ENCODE results near the gene RGS13.

RGS13 gene

GRCh38 chr1:192632188-192632587 lies 3.8 kb upstream of the RGS13 start:
- Histone ChIP-seq H3K9me3 (no peaks in the 10 kb centered on the region), H3K36me3 (replicated peaks) (no peaks in the 10 kb centered on the region), H3K27me3 (ENCODE audit: low read depth) (no peaks in the 10 kb centered on the region), H3K4me3 (no peak overlapping the region), H3K4me1 (no peaks in the 10 kb centered on the region)
- no peak for DNase-seq (ENCODE audit: low spot score in 2 of 2)
- in situ Hi-C loops (cut with MboI; ENCODE audit: low sequenced_read_pairs): no loop called here

DNA sequence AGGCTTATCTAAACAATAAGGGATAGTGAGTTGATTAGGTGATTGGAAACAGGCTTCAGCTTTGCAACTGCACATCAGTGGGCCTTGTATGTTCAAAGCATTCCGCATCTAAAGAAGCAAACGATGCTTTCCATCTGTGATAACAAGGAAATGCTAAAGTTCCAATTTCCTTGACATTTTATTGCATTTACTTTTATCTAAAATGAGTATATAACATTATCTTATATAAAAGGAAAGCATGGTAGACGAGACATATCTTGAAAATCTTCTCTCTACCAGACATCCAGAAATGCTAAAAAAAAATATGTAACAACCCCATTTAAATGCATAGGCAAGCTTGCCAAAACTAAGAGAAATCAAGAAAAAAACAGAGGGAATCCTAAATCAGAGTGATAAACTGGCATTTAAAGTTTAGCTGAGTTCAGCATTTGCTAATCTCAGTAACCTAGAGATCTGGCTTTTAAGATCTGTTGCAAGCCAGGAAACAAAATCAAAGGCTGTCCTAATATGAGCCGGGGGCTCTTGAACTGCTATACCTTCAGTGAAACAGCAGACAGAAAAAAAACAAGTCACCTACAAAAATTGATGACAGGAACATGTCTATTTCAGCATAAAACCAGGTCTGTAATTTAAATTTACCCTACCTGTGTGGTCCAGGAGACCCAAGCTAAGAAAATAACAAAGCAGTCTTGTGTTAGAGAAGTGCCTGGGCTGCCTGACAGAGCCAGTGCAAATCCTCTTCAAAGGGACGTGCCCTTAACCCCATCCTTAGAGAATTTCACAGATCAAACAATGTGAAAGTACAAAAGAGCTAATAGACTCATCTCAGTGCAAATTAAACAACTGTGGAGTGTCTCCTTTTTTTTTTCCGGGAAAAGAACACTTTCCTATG lies 3.1 kb upstream of the RGS13 start:
- no peak overlapping the region for H3K4me3 ChIP-seq

GRCh38 chr1:192633533-192634253 lies 2.3 kb upstream of the RGS13 start:
- Histone ChIP-seq H3K36me3 (replicated peaks) (no peaks in the 10 kb centered on the region), H3K4me3 (no peak overlapping the region), H3K27me3 (ENCODE audit: low read depth) (no peaks in the 10 kb centered on the region), H3K9me3 (no peaks in the 10 kb centered on the region), H3K4me1 (no peaks in the 10 kb centered on the region)
- DNase-seq (ENCODE audit: low spot score in 2 of 2): no peak
- in situ Hi-C loops (cut with MboI; ENCODE audit: low sequenced_read_pairs): no loop called here

More for the DNA sequence above, 3.1 kb upstream of the RGS13 start:
- in situ Hi-C loops (cut with MboI; ENCODE audit: low sequenced_read_pairs): no loop called here
- Histone ChIP-seq H3K27me3 (ENCODE audit: low read depth) (no peaks in the 10 kb centered on the region), H3K4me1 (no peaks in the 10 kb centered on the region), H3K36me3 (replicated peaks) (no peaks in the 10 kb centered on the region), H3K9me3 (no peaks in the 10 kb centered on the region)
- DNase-seq (ENCODE audit: low spot score in 2 of 2): no peak

DNA sequence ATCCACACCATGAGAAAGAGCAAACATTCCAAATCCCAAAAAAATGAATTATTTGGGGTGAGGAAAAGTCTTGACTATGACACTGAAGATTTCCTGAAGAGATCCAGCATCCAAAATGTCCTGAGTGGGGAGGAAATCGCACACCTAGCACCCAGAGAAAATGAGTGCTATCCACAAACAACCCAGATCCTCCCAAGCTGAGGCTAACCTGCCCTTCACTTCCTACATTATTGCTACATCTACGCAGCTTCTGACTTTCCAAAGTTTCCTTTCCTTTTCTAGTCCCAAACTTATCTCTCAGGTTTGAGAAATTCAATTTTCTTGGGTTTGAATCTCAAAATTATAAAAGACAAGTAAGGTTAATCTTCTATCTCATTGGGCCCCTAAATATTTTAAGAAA lies 906 bp upstream of the RGS13 start:
- Histone ChIP-seq H3K36me3 (replicated peaks) (no peaks in the 10 kb centered on the region), H3K27me3 (ENCODE audit: low read depth) (no peaks in the 10 kb centered on the region), H3K4me3 (no peak overlapping the region), H3K9me3 (no peaks in the 10 kb centered on the region), H3K4me1 (no peaks in the 10 kb centered on the region)
- in situ Hi-C loops (cut with MboI; ENCODE audit: low sequenced_read_pairs): no loop called here
- no peak for DNase-seq (ENCODE audit: low spot score in 2 of 2)

DNA sequence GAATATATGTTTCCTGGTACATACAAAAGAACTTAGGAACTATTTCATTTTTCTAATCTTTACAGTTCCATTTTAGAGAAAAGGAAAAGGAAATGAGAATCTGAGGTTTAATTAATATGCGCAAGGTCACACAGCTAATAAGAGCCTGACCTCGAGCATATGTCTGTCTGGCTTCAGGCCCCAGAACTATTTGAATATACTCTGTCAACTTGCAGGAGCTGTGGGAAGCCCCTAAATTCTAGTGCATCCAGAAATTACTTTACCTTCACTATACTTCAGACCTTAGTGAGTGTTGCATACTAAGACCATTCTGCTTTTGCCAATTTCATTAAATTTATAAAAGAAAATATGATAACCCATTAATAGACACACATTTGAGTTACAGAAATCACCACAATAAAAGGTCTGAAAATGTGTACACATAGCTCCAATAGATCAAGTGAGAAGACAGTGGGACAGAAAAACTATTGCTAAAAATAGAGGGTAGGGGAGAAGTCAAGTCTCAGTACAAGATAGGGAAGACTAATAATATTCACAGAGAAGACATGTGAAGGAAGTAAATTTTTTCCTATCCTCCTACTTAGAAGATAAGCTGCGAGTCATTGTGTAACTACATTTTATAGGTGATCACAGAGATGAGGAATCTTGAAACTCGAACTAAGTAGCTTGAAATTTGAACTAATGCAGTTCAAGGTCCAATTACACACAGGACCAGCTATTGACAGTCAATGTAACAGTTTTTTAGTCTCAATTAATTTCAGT lies 3.8 kb downstream of the RGS13 start:
- DNase-seq (ENCODE audit: low spot score in 2 of 2): no peak
- H3K36me3 ChIP-seq (replicated peaks): no peaks in the 10 kb centered on the region

GRCh38 chr1:192652159-192652558 lies 16.2 kb downstream of the RGS13 start:
- Histone ChIP-seq H3K27me3 (ENCODE audit: low read depth) (no peaks in the 10 kb centered on the region), H3K36me3 (replicated peaks) (no peaks in the 10 kb centered on the region), H3K4me1 (peaks cover 4% of the 10 kb centered on the region; the same call in 1 of the 2 replicates), H3K9me3 (no peaks in the 10 kb centered on the region), H3K4me3 (no peak overlapping the region)
- in situ Hi-C loops (cut with MboI; ENCODE audit: low sequenced_read_pairs): no loop called here
- DNase-seq (ENCODE audit: low spot score in 2 of 2): no peak

More for the DNA sequence above, 3.8 kb downstream of the RGS13 start:
- Histone ChIP-seq H3K9me3 (no peaks in the 10 kb centered on the region), H3K4me3 (no peak overlapping the region), H3K4me1 (no peaks in the 10 kb centered on the region), H3K27me3 (ENCODE audit: low read depth) (no peaks in the 10 kb centered on the region)
- in situ Hi-C loops (cut with MboI; ENCODE audit: low sequenced_read_pairs): no loop called here

- Histone ChIP-seq H3K9me3 (no peaks in the 10 kb centered on the region), H3K4me1 (no peaks in the 10 kb centered on the region), H3K27me3 (ENCODE audit: low read depth) (no peaks in the 10 kb centered on the region), H3K36me3 (replicated peaks) (no peaks in the 10 kb centered on the region), H3K4me3 (no peak overlapping the region)
- in situ Hi-C loops (cut with MboI; ENCODE audit: low sequenced_read_pairs): no loop called here
- no peak for DNase-seq (ENCODE audit: low spot score in 2 of 2)
These were observed 18.2 kb downstream of the RGS13 start for GRCh38 chr1:192654120-192654519.

DNA sequence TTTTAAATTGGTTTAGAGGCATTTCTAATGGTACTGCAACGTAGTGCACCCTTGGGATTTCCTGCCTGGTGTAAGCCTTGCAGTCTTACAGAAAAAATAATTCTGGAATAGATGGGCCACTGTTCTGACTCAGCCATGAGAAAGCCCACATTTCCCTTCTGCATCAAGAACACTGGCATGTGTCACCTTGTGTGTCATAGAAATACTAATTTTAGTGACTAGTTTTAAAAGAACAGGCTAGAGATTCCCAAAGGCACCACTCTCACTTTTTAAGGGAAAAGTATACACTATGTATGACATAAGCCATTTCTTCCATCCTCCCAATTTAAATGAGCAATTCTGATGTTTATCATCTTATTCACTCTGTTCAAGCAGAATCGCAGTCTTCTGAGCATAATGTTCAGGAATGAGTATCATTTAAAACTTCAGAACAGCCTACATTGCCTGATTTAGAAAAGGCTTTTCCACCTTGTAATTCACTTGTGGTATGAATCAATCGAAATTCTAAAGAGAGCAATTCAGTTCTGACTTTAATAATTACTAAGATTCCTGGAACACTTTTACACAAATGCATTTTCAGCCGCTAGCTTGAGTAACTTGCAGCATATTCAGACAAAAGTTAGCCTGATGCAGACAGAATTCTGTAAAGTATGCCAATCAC lies 18.8 kb downstream of the RGS13 start:
- in situ Hi-C loops (cut with MboI; ENCODE audit: low sequenced_read_pairs): no loop called here
- Histone ChIP-seq H3K4me3 (no peak overlapping the region), H3K9me3 (no peaks in the 10 kb centered on the region), H3K27me3 (ENCODE audit: low read depth) (no peaks in the 10 kb centered on the region), H3K4me1 (no peaks in the 10 kb centered on the region), H3K36me3 (replicated peaks) (no peaks in the 10 kb centered on the region)
- no peak for DNase-seq (ENCODE audit: low spot score in 2 of 2)

GRCh38 chr1:192657760-192658159 lies 21.8 kb downstream of the RGS13 start:
- in situ Hi-C loops (cut with MboI; ENCODE audit: low sequenced_read_pairs): no loop called here
- H3K27me3 ChIP-seq (ENCODE audit: low read depth): no peaks in the 10 kb centered on the region
- H3K4me3 ChIP-seq: no peak overlapping the region
- no peaks in the 10 kb centered on the region for H3K9me3 ChIP-seq
- H3K4me1 ChIP-seq: no peaks in the 10 kb centered on the region
- DNase-seq (ENCODE audit: low spot score in 2 of 2): no peak
- H3K36me3 ChIP-seq (replicated peaks): no peaks in the 10 kb centered on the region

DNA sequence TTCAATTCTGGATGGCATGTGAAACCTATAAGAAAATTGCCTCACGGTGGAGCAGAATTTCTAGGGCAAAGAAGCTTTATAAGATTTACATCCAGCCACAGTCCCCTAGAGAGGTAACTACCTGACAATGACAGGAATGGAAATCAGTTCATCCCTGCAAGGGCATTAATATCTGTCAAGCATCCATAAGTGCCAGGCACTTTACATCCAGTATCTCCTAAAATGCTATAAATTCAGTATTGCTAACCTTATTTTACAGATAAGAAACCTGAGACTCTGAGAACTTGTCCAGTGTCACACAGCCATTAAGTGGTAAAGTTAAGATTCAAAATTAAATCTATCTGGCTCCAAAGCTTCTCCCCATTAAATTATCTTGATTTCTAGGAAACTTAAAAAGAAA lies 22.3 kb downstream of the RGS13 start:
- H3K36me3 ChIP-seq (replicated peaks): no peaks in the 10 kb centered on the region
- in situ Hi-C loops (cut with MboI; ENCODE audit: low sequenced_read_pairs): no loop called here

DNA sequence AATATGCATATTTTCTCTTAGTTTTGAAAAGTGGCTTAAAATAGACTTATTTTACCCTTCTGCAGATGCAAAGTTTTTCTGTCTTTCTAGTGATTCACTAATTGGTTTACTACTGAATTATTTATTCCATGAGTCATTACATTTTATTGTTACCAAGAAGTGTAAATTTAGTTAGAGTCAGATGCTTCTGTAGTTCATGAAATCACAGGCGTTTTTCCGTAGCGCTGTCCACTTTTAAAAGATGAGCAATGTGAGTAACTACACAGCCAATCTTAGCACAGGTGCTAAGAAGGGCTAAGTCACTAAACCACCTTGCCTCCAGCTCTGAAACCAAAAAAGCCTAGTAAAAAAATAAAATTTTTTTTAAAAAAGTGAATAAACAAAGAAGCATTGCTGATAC lies 24.7 kb downstream of the RGS13 start:
- in situ Hi-C loops (cut with MboI; ENCODE audit: low sequenced_read_pairs): no loop called here
- H3K9me3 ChIP-seq: no peaks in the 10 kb centered on the region
- H3K36me3 ChIP-seq (replicated peaks): no peaks in the 10 kb centered on the region
- no peaks in the 10 kb centered on the region for H3K4me1 ChIP-seq
- no peak for DNase-seq (ENCODE audit: low spot score in 2 of 2)
- H3K27me3 ChIP-seq (ENCODE audit: low read depth): no peaks in the 10 kb centered on the region
- H3K4me3 ChIP-seq: no peak overlapping the region

More for the DNA sequence above, 22.3 kb downstream of the RGS13 start:
- no peak overlapping the region for H3K4me3 ChIP-seq
- no peak for DNase-seq (ENCODE audit: low spot score in 2 of 2)
- H3K9me3 ChIP-seq: no peaks in the 10 kb centered on the region
- H3K27me3 ChIP-seq (ENCODE audit: low read depth): no peaks in the 10 kb centered on the region
- no peaks in the 10 kb centered on the region for H3K4me1 ChIP-seq

DNA sequence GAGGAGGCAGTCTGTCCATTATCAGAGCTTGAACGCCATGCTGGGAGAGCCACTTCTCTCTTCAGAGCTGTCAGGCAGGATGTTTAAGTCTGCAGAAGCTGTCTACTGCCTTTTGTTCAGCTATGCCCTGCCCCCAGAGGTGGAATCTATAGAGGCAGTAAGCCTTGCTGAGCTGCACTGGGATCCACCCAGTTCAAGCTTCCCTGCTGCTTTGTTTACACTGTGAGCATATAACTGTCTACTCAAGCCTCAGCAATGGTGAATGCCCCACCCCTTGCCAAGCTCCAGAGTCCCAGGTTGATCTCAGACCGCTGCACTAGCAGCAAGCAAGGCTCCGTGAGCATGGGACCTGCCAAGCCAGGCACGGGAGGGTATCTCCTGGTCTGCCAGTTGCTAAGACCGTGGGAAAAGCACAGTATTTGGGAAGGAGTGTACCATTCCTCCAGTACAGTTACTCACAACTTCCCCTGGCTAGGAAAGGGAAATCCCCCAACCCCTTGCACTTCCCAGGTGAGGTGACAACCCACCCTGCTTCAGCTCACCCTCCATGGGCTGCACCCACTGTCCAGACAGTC lies 32.5 kb downstream of the RGS13 start:
- in situ Hi-C loops (cut with MboI; ENCODE audit: low sequenced_read_pairs): no loop called here
- H3K4me1 ChIP-seq: no peaks in the 10 kb centered on the region
- no peaks in the 10 kb centered on the region for H3K36me3 ChIP-seq (replicated peaks)
- no peaks in the 10 kb centered on the region for H3K9me3 ChIP-seq
- H3K27me3 ChIP-seq (ENCODE audit: low read depth): no peaks in the 10 kb centered on the region
- DNase-seq (ENCODE audit: low spot score in 2 of 2): peak in 1 of 2 experiments; percentile 35
- no peak overlapping the region for H3K4me3 ChIP-seq

DNA sequence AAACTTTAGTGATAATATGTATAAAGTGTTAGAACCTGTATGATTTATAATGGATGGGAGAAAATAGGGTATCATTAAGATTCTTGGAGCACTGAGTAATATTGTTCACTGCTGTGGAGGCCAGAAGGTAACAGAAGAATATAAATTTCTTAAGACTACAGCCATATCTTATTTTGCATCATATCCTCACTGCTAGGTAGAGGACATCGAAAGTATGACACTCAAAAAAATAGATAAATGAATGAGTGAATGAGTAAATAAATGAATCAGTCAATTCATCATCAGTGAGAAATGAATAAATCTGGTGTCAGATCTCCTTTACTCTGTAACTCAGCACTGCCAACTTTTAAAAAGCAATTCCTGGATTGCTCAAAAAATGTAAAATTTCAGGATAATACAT lies 33.2 kb downstream of the RGS13 start:
- DNase-seq (ENCODE audit: low spot score in 2 of 2): no peak
- H3K36me3 ChIP-seq (replicated peaks): no peaks in the 10 kb centered on the region
- no peaks in the 10 kb centered on the region for H3K9me3 ChIP-seq
- no peaks in the 10 kb centered on the region for H3K27me3 ChIP-seq (ENCODE audit: low read depth)
- no peak overlapping the region for H3K4me3 ChIP-seq
- no peaks in the 10 kb centered on the region for H3K4me1 ChIP-seq
- in situ Hi-C loops (cut with MboI; ENCODE audit: low sequenced_read_pairs): no loop called here
